NCI-H748 (cell line): Measurements from ENCODE around the gene CLRN1.

ENCODE experiments used
- DNase-seq: peaks from one replicate; lab custom pipeline; 2025; ENCODE audit not compliant: unreplicated experiment; lab: John Stamatoyannopoulos, UW

Gene CLRN1

GRCh38 chr3:150978566-150979148, 6.1 kb upstream of the CLRN1 start:
- DNase-seq, result no peak

GRCh38 chr3:150975992-150976368, 3.5 kb upstream of the CLRN1 start:
- DNase-seq, result no peak

- no peak for DNase-seq
Observed at GRCh38 chr3:150975086-150975991, 2.8 kb upstream of the CLRN1 start.

- DNase-seq, result no peak
Observed at GRCh38 chr3:150970665-150971324, 1.7 kb downstream of the CLRN1 start.

GRCh38 chr3:150968341-150969035, 4.0 kb downstream of the CLRN1 start:
- DNase-seq, result no peak

GRCh38 chr3:150965436-150965835, 7.1 kb downstream of the CLRN1 start:
- DNase-seq, result no peak

GRCh38 chr3:150961949-150962348, 10.6 kb downstream of the CLRN1 start:
- no peak for DNase-seq

- no peak for DNase-seq
Observed at GRCh38 chr3:150960708-150961684, 11.5 kb downstream of the CLRN1 start.

GRCh38 chr3:150958683-150959082, 13.8 kb downstream of the CLRN1 start:
- DNase-seq, result no peak

GRCh38 chr3:150956376-150956775, 16.2 kb downstream of the CLRN1 start:
- DNase-seq, result no peak

GRCh38 chr3:150951923-150952322, 20.6 kb downstream of the CLRN1 start:
- no peak for DNase-seq

GRCh38 chr3:150945226-150946032, 27.1 kb downstream of the CLRN1 start:
- DNase-seq, result no peak

- no peak for DNase-seq
Observed at GRCh38 chr3:150942221-150942620, 30.3 kb downstream of the CLRN1 start.

- DNase-seq, result no peak
Observed at GRCh38 chr3:150936693-150937092, 35.8 kb downstream of the CLRN1 start.

GRCh38 chr3:150933473-150933995, 39.0 kb downstream of the CLRN1 start:
- no peak for DNase-seq

- DNase-seq, result no peak
Observed at GRCh38 chr3:150931745-150932144, 40.8 kb downstream of the CLRN1 start.

GRCh38 chr3:150930839-150931238, 41.7 kb downstream of the CLRN1 start:
- DNase-seq, result no peak

GRCh38 chr3:150928234-150928633, 44.3 kb downstream of the CLRN1 start:
- DNase-seq, result no peak

GRCh38 chr3:150926328-150926727, 46.2 kb downstream of the CLRN1 start:
- no peak for DNase-seq
